ENCODE data around the gene FGB. TPM values are rescaled to one million over a fixed set of nuclear protein-coding genes. Genes with fewer than 3 reads are reported as not detected.

Gene FGB
- total and polyA plus RNA-seq, 2 donors (not counting 3 experiments of a cell fraction or from before 2014, with no cell fraction given) = not detected

- DNase-seq (ENCODE audit: low read depth, low spot score) = no peak
- TF ChIP-seq JUN (IDR thresholded peaks at IDR 0.05; ENCODE audit: borderline replicate concordance, insufficient read depth, insufficient read length, low read depth) (no peak), POLR2A (IDR thresholded peaks at IDR 0.05; ENCODE audit: low read depth, low read length) (no peak), CTCF (IDR thresholded peaks at IDR 0.05; ENCODE audit: extremely low read depth in 1 of 2, insufficient read depth in 1 of 2, low read depth in 1 of 2, low read length in 2 of 2) (no peak)
- Histone ChIP-seq H3K4me2 (ENCODE audit: insufficient read depth, low read length) (no peak overlapping the region), H3K4me3 (replicated peaks in 1 of 3; ENCODE audit: insufficient read depth in 1 of 3, low read depth in 1 of 3, low read length in 3 of 3) (no peak overlapping the region), H2AFZ (ENCODE audit: low read depth, low read length) (no peak overlapping the region), H3K9me1 (replicated peaks; ENCODE audit: control insufficient read depth, extremely low read depth, insufficient read depth, low read length) (no peaks in the 10 kb centered on the region), H3K36me3 (ENCODE audit: control insufficient read depth in 2 of 2, extremely low read depth in 1 of 2, insufficient read depth in 2 of 2, low read length in 2 of 2) (no peaks in the 10 kb centered on the region), H3K27me3 (ENCODE audit: control insufficient read depth in 2 of 2, insufficient read depth in 2 of 2, low read length in 2 of 2) (peaks cover 0 to 10% of the 10 kb centered on the region in 2 experiments), H3K9me3 (replicated peaks; ENCODE audit: control insufficient read depth, insufficient read depth, low read length) (no peaks in the 10 kb centered on the region), H4K20me1 (replicated peaks; ENCODE audit: control insufficient read depth, extremely low read depth, insufficient read depth, low read length) (no peaks in the 10 kb centered on the region), H3K9ac (replicated peaks; ENCODE audit: extremely low read depth, insufficient read depth, low read length) (no peak overlapping the region), H3K79me2 (ENCODE audit: control insufficient read depth, insufficient read depth, low read length) (no peaks in the 10 kb centered on the region), H3K27ac (ENCODE audit: insufficient read depth, low read depth, low read length) (no peak overlapping the region), H3K4me1 (ENCODE audit: control insufficient read depth, extremely low read depth, insufficient read depth, low read length) (no peaks in the 10 kb centered on the region)
- BruUV-seq (replicated peaks) = no TSS peak
- dilution Hi-C loops (cut with MboI; ENCODE audit: extremely low pct_ligation_motif_present, low sequenced_read_pairs) (no loop called here), intact Hi-C loops (cut with micrococcal nuclease) (no loop called here)
- ChIA-PET CTCF (interaction anchor here (0.9 to 6.0 kb wide), 4 partner anchors 8 to 58 kb away, joined by 3 to 112 read pairs (median 13); partner anchors contain the start of gene PLRG1), POLR2A (no interaction called here)
- FAIRE-seq = no peak
Observed at GRCh38 chr4:154560419-154560801, 2.4 kb upstream of the FGB start.

GRCh38 chr4:154560824-154561231 is 2.0 kb upstream of the FGB start:
- intact Hi-C loops (cut with micrococcal nuclease) (no loop called here), dilution Hi-C loops (cut with MboI; ENCODE audit: extremely low pct_ligation_motif_present, low sequenced_read_pairs) (no loop called here)
- no peak overlapping the region for H3K4me2 ChIP-seq (ENCODE audit: insufficient read depth, low read length)
- H2AFZ ChIP-seq (ENCODE audit: low read depth, low read length) = no peak overlapping the region
- FAIRE-seq = no peak
- H3K36me3 ChIP-seq (ENCODE audit: control insufficient read depth in 2 of 2, extremely low read depth in 1 of 2, insufficient read depth in 2 of 2, low read length in 2 of 2) = no peaks in the 10 kb centered on the region
- H3K79me2 ChIP-seq (ENCODE audit: control insufficient read depth, insufficient read depth, low read length) = no peaks in the 10 kb centered on the region
- H3K27me3 ChIP-seq (ENCODE audit: control insufficient read depth in 2 of 2, insufficient read depth in 2 of 2, low read length in 2 of 2) = peaks cover 0 to 10% of the 10 kb centered on the region in 2 experiments
- H4K20me1 ChIP-seq (replicated peaks; ENCODE audit: control insufficient read depth, extremely low read depth, insufficient read depth, low read length) = no peaks in the 10 kb centered on the region
- no peak overlapping the region for H3K27ac ChIP-seq (ENCODE audit: insufficient read depth, low read depth, low read length)
- H3K9ac ChIP-seq (replicated peaks; ENCODE audit: extremely low read depth, insufficient read depth, low read length) = no peak overlapping the region
- CTCF ChIA-PET = interaction anchor here (1.5 to 6.0 kb wide), 2 partner anchors 9 to 58 kb away, joined by 5 to 112 read pairs; no protein-coding TSS in a partner anchor
- H3K9me1 ChIP-seq (replicated peaks; ENCODE audit: control insufficient read depth, extremely low read depth, insufficient read depth, low read length) = no peaks in the 10 kb centered on the region
- no peak for DNase-seq (ENCODE audit: low read depth, low spot score)
- no peaks in the 10 kb centered on the region for H3K9me3 ChIP-seq (replicated peaks; ENCODE audit: control insufficient read depth, insufficient read depth, low read length)
- POLR2A ChIA-PET = no interaction called here
- H3K4me1 ChIP-seq (ENCODE audit: control insufficient read depth, extremely low read depth, insufficient read depth, low read length) = no peaks in the 10 kb centered on the region
- TF ChIP-seq EZH2 (IDR thresholded peaks at IDR 0.05; ENCODE audit: borderline replicate concordance, low read depth, low read length, severe bottlenecking) (no peak), POLR2AphosphoS5 (IDR thresholded peaks at IDR 0.05; ENCODE audit: insufficient read depth, low read depth, low read length) (no peak), POLR2A (IDR thresholded peaks at IDR 0.05; ENCODE audit: low read depth, low read length) (no peak), CTCF (IDR thresholded peaks at IDR 0.05; ENCODE audit: extremely low read depth in 1 of 2, insufficient read depth in 1 of 2, low read depth in 1 of 2, low read length in 2 of 2) (no peak), FOS (IDR thresholded peaks at IDR 0.05; ENCODE audit: borderline replicate concordance, insufficient read depth, low read length) (no peak), MAX (IDR thresholded peaks at IDR 0.05; ENCODE audit: insufficient read depth, insufficient read length) (no peak), JUN (IDR thresholded peaks at IDR 0.05; ENCODE audit: borderline replicate concordance, insufficient read depth, insufficient read length, low read depth) (no peak)
- no peak overlapping the region for H3K4me3 ChIP-seq (replicated peaks in 1 of 3; ENCODE audit: insufficient read depth in 1 of 3, low read depth in 1 of 3, low read length in 3 of 3)
- no TSS peak for BruUV-seq (replicated peaks)

All from endothelial cell of umbilical vein (primary cell).